GM12801 (cell line): ENCODE data around the gene TMEM37.

Experiments used
- CTCF ChIP-seq: IDR thresholded peaks from one replicate; pipeline ENCODE4 v1.5.1; 2011; ENCODE audit warnings: control low read depth; ENCODE audit not compliant: insufficient read length; ENCODE audit errors: extremely low read depth

The TMEM37 gene

GRCh38 chr2:119409506-119409905 is 22.1 kb upstream of the TMEM37 start:
- TF ChIP-seq CTCF, result no peak

- TF ChIP-seq CTCF, result no peak
These were observed 16.8 kb upstream of the TMEM37 start for GRCh38 chr2:119414894-119415293.

- TF ChIP-seq CTCF, result no peak
These were observed 16.0 kb upstream of the TMEM37 start for GRCh38 chr2:119415630-119416029.

- no peak for TF ChIP-seq CTCF
These were observed 15.2 kb upstream of the TMEM37 start for GRCh38 chr2:119416299-119416923.

- TF ChIP-seq CTCF, result no peak
These were observed 13.7 kb upstream of the TMEM37 start for GRCh38 chr2:119417908-119418307.

- TF ChIP-seq CTCF, result no peak
These were observed 12.6 kb upstream of the TMEM37 start for GRCh38 chr2:119419065-119419464.

GRCh38 chr2:119419803-119420508 is 11.7 kb upstream of the TMEM37 start:
- no peak for TF ChIP-seq CTCF
